WTC11 (cell line): Measurements from ENCODE around the gene IKZF2.

Experiments
- ATF2 ChIP-seq: sonication (generic); formaldehyde crosslinking; IDR thresholded peaks from 2 replicates; pipeline ENCODE4 v1.8.1; 2022; ENCODE audit warnings: low read depth, missing genetic modification reagents, borderline replicate concordance
- CTCF ChIP-seq: fragments of 200-600 bp; IDR thresholded peaks from 2 replicates; pipeline ENCODE4 v1.8.0; 2022; ENCODE audit warnings: antibody characterized with exemption
- ESRRA ChIP-seq: sonication (generic); formaldehyde crosslinking; IDR thresholded peaks from 2 replicates; pipeline ENCODE4 v1.8.1; 2022; ENCODE audit warnings: mild to moderate bottlenecking, missing genetic modification reagents, borderline replicate concordance
- MAX ChIP-seq: sonication (generic); formaldehyde crosslinking; IDR thresholded peaks from 2 replicates; pipeline ENCODE4 v1.8.0; 2022; ENCODE audit warnings: mild to moderate bottlenecking, missing genetic modification reagents
- NFYB ChIP-seq: sonication (generic); formaldehyde crosslinking; conservative IDR thresholded peaks from 2 replicates; pipeline ENCODE4 v1.8.0; 2022; ENCODE audit warnings: low read depth, missing genetic modification reagents
- NR2C2 ChIP-seq: sonication (generic); formaldehyde crosslinking; IDR thresholded peaks from 2 replicates; pipeline ENCODE4 v1.8.0; 2022; ENCODE audit warnings: mild to moderate bottlenecking, missing genetic modification reagents
- PREB ChIP-seq: sonication (generic); formaldehyde crosslinking; IDR thresholded peaks from 2 replicates; pipeline ENCODE4 v1.8.1; 2022; ENCODE audit warnings: mild to moderate bottlenecking, missing genetic modification reagents, moderate library complexity, borderline replicate concordance
- SP1 ChIP-seq: sonication (generic); formaldehyde crosslinking; conservative IDR thresholded peaks from 2 replicates; pipeline ENCODE4 v1.8.1; 2022; ENCODE audit warnings: missing genetic modification reagents
- STAT6 ChIP-seq: sonication (generic); formaldehyde crosslinking; conservative IDR thresholded peaks from 2 replicates; pipeline ENCODE4 v1.8.1; 2023; ENCODE audit warnings: mild to moderate bottlenecking, low read depth, missing genetic modification reagents, moderate library complexity
- USF2 ChIP-seq: sonication (generic); formaldehyde crosslinking; IDR thresholded peaks from 2 replicates; pipeline ENCODE4 v1.8.1; 2023; ENCODE audit warnings: mild to moderate bottlenecking, missing genetic modification reagents, moderate library complexity
- ZSCAN18 ChIP-seq: fragments of 250-450 bp; sonication (Bioruptor Pico); IDR thresholded peaks from 2 replicates; pipeline ENCODE4 v2.1.2; 2022; ENCODE audit warnings: mild to moderate bottlenecking, moderate library complexity

- no peak for TF ChIP-seq CTCF
- TF ChIP-seq NR2C2 (CRISPR knock-in tag), result no peak
- TF ChIP-seq NFYB (CRISPR knock-in tag), result no peak
- TF ChIP-seq USF2 (CRISPR knock-in tag), result no peak
- no peak for TF ChIP-seq ZSCAN18 (CRISPR knock-in tag)
- no peak for TF ChIP-seq ESRRA
- TF ChIP-seq SP1, result no peak
- no peak for TF ChIP-seq MAX (CRISPR knock-in tag)
- no peak for TF ChIP-seq STAT6 (CRISPR knock-in tag)
- no peak for TF ChIP-seq PREB (CRISPR knock-in tag)
- no peak for TF ChIP-seq ATF2 (CRISPR knock-in tag)
These were observed 72.7 kb downstream of the IKZF2 start for GRCh38 chr2:213078686-213079085.
